GM19438 (cell line): Measurements from ENCODE around the gene MICAL2.
A peak's percentile ranks its signal among the peaks of the same experiment; 100 is the strongest.

Experiments used
- ATAC-seq: cut with Tn5 transposase; IDR thresholded peaks from one replicate; pipeline ENCODE4 v1.9.1; 2021; ENCODE audit warnings: low read depth; ENCODE audit not compliant: unreplicated experiment

Gene MICAL2

DNA sequence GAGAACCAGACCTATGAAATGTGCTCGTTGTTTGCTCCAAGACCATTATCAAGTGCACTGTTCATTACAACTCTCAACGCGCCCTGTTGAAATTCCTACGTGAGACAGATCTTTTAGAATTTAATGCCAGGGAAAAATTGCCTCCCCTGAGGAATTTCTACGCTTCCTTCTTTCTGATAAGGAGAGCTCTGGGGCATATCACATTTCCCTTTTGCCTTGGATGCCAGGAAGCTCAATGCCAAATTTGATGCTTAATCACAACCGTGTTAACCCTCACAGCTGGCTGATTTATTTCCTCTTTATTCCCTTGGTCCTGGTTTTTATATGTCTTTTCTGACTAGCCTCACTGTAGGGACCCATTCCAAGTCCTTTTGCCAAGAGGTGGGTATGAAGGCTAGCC, 109.4 kb downstream of the MICAL2 start:
- no peak for ATAC-seq

DNA sequence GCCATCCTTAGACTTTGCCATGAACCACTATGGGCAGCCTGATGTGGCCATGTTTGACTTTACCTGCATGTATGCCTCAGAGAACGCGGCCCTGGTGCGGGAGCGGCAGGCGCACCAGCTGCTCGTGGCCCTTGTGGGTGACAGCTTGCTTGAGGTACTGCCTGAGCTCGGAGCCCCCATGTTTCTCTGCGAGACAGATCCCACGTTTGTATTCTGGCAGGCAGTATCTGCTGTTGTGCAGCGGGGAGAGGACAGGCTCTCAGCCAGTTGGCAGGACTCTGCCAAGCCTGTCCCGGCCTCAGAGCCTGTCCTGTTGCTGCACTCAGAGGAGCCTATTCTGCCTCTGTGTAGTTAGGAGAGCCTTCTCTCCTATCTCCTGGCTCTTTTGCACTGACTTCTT, 109.9 kb downstream of the MICAL2 start:
- no peak for ATAC-seq

DNA sequence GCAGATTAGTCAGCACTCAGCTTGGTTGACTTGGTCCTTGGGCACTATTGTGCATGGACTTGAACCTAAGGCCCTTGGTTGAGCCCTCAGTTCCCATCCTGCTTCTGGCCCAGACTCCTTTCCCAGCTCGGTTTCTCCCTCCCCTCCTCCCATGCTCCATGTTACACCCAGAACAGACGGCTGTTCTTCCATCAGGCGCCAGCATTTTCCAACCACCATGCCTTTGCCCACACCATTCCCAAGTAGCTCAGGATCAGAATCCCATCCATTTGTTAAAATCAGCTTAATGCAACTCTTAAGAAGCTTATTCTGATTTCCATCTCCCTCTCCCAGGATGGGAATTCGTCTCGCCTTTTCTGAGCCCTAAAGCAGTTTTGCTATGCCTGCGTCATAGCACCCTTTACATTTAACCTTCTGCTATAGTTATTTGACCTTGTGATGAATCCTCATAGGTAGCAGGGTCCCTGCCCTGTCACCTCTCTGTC, 110.7 kb downstream of the MICAL2 start:
- ATAC-seq = no peak

DNA sequence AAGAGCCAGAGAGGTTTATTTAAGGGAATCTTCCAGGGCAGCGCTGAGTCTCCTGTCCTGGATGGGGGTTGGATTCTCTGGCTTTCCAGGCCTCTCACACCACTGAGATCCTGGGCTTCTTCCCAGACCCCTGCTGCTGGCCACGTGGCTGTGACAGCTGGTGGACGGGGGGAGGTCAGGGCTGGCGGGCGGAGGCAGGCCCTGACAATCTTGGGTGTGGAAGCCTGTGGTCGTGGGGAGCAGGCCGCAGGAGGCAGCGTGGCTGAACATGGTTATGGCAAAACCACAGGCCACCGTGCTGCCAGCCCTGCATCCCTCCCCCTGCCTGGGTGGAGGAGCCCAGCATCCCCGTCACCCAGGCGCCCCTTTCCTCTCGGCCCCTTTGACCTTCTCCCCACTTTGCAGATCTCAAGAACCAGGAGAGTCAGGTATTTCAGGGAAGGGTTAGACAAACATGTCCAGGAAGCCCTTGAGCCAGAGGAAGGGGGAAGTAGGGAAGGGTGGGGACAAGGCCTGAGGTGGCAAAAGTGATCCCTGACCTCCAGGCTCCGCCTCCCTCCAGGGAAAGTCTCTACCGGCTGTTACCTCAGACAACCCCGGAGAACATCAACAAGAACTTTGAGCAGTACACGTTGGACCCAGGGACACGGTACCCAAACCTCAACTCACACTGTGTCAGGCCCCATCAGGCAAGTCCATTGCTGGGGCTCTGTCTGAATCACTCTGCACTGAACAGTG, 111.8 kb downstream of the MICAL2 start:
- ATAC-seq = no peak

DNA sequence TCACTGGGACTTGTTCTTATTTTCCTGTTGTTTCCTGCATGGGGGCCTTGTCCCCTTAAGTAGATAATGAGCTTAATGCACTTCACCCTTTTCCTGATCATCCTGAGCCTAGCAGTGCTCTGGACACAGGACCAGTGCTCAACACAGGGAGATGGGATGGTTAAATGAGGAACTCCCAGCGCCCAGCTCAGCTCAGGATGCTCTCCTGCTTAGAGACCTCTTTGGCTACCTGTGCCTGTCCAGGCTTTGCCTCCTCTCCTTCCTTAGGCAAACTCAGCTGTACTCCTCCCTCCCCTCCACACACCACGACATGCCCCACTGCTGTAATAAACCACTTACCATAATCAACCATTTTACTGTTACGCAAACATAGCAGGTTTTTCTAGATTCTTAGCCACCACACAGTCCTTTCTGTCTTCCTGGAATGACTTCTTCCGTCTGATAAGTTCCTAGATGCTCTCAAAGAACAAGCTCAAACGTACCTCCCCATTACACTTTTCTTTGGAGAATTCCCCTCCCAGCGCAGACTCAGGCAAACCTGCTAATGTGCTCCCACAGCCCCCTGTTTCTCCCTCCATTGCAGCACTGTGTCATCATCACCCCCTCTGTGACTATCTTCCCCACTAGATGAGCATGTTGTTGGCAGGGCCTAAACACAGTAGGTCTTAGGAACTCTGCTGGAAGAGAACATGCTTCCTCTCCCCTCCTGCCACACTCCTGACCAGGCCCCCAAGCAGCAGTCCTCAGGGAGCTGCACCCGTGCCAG, 113.6 kb downstream of the MICAL2 start:
- ATAC-seq = peak; percentile 27

DNA sequence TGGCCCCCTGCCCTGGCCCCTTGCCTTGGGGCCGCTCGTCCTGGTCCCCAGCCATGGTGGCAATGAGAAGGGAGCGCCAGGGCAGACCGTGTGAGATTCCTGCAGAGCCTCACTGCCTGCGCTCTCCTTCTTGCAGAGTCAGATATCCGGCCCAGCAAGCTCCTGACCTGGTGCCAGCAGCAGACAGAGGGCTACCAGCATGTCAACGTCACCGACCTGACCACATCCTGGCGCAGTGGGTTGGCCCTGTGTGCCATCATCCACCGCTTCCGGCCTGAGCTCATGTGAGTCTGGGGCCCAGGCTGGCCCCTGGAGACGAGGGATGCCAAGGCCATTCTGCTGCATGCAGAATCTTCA, 114.1 kb downstream of the MICAL2 start:
- peak; percentile 93 for ATAC-seq

DNA sequence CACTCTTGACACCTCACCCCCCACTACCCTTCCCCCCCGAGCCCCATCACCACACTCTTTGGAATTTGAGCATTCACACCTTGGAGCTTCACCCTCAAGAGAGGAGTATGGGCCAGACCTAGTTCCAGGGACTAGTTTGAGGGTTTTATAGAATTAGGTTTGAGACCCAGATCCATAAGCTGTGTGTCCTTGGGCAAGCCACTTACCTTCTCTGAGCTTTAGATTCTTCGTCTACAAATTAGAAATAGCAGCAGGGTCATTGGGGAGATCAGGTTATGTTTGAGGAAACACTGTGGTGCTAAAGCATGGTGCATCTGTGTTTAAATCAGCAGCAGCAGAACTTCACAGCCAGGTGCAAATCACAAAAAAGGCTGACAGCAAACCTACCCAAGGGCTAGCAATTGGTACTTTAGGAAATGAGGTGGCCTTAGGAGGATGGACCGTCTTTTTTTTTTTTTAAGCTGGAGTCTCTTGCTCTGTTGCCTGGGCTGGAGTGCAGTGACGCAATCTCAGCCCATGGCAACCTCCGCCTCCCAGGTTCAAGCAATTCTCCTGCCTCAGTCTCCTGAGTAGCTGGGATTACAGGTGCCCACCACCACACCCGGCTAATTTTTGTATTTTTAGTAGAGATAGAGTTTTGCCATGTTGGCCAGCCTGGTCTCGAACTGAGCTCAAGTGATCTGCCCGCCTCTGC, 114.8 kb downstream of the MICAL2 start:
- ATAC-seq = no peak

DNA sequence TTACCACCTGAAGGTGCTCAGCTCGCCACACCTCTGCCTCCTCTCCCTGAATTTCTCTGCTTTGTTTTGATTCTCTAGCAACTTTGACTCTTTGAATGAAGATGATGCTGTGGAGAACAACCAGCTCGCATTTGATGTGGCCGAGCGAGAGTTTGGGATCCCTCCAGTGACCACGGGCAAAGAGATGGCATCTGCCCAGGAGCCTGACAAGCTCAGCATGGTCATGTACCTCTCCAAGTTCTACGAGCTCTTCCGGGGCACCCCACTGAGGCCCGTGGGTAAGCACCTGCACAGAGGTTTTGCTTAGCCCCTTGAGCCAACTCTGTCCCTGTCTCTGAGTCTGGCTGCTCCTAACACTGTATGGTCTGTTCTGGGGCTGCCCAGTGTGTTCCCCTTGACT, 115.7 kb downstream of the MICAL2 start:
- ATAC-seq = no peak

DNA sequence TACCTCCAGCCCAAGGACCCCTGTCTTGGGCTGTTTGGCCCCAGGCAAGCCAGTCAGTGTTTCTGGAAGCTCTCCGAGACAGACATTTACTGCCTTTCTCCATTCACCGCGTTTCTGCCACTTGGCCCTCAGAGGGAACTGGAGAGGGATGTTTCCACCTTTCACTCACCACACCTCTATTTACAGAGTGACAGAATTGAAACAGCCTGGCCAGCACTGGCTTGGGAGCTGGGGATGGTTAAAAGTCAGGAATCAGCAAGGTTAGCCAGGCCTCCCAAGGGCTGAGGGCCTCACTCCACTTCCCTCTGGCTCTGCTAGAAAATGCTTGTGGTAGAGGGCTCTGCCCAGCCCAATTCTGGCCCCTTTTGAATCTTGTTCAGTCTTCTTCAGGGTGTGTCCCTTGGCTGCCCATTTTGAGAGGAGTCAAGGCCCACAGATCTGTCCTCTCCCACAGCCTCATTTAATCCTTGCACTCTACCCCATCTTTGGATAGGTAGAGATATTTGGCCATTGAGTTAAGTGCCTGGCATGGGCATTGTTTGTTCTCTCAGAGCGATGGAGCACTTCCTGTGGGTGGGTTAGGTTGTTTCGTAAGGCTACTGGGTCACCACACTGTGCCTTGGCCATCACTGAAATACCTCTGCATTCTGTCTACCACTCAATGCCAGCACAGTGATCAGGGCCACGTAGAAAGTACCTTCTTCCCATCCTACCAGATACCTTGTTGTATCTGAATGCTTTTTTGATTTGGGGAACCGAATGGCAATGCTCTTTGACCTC, 119.2 kb downstream of the MICAL2 start:
- no peak for ATAC-seq

DNA sequence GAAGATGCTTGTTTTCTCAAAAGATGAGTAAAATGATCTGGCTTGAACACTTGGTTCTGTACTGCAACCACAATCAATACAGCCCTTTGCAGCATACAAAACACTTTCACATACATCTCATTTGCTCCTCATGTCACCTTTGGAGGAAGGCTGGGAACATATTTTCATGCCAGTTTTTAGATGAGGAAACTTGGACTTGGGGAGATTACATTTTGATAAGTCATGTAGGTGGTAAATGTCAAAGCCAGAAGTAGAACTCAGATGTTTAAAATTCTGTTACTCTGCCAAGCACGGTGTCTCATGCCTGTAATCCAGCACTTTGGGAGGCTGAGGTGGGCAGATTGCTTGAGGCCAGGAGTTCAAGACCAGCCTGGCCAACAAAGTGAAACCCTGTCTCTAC, 121.8 kb downstream of the MICAL2 start:
- ATAC-seq = no peak

DNA sequence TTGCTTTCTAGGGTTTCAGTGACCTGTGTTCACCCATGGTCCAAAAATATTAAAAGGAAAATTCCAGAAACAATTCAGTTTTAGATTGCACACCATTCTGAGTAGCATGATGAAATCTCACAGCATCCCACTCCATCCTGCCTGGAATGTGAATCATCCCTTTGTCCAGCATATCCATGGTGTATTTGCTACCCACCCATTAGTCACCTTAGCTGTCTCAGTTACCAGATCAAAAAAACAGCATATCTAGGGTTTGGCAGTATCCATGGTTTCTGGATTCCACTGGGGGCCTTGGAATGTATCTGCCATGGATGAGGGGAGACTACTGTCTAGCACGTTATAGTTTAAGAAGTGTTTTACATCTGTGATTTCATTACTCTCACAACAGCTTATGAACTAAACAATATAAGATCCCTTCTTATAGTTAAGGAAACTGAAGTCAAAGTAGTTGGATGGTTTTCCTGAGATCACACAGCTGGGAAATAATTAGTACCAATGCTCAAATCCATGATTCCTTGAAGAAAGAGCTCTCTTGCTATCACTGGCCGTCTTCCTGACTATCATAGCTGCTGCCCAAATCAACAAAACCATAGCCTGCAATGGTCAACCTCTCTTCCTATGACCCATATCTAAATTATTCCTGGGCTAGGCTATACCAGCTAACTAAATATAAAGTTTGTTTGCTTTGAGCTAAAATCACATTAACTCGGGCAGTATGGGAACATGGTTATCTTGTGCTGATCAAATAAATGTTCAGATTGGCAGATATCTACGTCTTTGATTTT, 122.6 kb downstream of the MICAL2 start:
- ATAC-seq = no peak

DNA sequence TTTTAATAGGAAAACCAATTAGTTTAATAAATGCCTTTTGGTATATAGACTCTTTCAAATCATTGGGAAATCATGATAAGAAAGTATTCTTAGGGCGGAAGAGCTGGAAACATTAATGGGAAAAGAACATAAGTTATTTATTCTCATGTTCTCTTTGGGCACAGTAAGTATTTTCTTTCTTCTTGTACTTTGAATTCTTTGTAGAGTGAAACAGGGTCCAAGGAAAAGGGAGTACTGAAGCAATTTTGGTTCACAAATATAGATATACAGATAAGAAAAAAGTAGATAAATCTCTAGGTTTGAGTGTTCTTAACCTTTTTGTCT, 123.2 kb downstream of the MICAL2 start:
- no peak for ATAC-seq

DNA sequence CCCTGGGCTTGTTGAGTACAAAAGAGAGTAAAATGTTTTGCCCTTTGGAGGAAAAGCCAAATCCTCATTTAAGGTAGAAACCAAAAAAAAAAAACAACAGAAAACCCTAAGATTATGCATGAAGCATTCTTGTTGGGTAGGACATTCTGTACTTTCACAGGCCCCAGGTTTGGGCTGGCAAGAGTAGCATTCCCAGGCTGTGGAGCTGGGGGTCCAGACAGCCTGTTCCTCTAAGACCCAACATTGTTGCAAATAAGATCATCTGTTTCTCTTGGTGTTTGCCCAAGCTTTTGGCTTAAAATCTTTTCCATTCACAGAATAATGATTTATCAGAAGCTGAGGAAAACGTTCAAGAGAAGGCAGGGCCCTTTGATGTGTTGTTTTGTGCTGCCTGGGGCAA, 123.8 kb downstream of the MICAL2 start:
- no peak for ATAC-seq

DNA sequence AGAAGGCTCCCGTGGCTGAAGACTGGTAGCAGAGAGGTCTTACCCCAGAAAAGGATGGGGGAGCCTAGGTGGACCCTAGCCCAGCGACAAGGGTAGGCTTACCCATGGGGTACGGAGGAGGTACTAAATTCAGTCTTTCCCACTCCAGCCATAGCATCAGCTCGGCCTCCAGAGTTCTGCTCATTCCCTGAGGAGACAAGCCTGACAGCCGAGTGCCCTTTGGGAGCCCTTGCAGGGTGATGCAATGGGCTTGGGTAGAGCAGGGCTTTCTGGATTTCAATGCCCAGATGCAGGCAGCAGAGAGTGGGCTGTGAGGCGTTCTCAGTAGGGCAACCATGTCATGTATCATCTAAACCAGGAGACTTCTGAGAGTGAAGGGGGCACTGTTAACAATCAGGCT, 124.7 kb downstream of the MICAL2 start:
- no peak for ATAC-seq

DNA sequence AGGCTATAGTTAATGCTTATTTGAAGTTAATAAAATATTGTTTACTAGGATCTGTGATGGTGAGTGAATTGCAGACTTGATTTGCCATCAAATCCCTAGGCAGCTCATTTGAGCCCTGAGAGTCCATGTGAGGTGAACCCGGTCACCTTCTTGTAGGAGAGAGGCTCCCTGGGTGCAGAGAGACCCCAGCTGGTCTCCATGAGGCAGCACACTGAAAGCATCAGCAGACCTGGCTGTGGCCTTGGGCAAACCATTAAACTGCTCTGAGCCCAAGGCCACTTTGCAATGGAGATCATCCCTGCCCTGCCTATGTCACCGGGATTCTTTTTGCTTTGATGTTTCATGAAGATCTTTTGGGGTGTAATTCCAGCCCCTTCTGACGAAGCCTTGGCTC, 125.2 kb downstream of the MICAL2 start:
- ATAC-seq = no peak

DNA sequence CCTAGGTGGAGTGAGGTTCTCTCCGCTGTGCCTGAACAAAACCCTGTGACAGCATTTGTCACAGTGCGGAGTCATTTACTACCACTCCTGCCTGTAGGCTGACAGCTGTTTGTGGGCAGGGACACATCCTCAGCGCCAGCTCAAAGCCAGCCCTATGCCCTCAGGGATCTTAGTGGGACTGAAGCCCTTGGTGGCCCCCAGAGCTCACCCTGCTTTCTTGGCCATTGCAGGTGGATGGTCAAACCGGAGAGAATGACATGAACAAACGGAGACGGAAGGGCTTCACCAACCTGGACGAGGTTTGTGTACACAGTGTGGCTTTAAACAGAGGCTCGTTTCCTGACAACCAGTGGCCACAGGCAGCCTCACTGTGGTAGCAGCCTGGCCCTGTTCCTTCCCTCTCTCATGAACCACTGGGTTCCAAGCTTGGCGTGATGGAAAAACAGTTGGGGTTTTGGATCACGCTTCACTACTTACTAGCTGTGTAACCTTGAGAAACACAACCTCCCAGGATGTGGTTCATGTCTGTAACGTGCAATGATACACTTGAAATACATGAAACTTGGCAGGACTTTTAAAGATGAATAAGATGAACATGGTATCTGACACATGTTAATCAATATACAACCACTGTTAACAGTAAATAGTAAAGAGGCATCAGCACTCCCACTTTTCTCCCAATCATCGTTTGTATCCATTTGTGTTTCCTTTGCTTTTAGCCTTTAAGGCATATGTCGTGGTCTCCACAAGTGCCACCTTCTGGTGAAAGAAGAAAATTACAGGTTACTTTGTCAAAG, 125.8 kb downstream of the MICAL2 start:
- ATAC-seq = peak; percentile 75

DNA sequence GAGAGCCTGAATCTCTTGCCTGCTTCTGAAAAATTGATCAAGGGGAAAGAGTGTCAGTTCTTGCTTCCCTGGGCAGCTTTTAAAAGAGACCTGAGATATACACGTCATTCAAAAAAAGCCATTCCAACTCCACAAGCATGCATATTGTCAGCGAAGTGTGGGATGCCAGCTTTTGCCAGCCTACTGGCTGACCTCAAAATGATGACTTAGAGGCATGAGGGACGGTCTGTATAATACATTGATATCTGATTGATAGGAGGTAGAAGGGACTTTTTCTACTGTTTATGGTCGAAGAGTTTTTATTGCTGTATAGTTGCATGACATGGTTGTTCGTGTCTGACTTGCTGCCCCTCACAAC, 126.3 kb downstream of the MICAL2 start:
- no peak for ATAC-seq

DNA sequence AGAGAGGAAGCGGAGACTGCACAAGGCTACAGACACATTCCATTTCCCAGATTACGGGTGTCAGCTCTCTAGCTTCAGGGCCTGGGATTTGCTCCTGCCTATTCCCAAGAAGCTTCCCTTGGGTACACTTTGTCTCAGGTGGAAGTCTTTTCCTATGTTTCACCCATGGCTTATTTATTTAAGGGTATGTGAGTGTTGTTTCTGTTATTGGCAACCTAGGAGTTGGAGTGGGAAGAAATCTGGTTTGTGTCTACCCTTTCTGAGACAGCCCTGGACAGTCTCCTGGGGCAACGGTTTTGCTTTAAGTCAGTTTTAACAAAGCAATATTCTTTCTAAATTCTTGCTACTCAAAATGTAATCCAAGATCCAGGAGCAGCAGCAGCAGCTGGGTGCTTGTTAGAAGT, 127.0 kb downstream of the MICAL2 start:
- no peak for ATAC-seq

DNA sequence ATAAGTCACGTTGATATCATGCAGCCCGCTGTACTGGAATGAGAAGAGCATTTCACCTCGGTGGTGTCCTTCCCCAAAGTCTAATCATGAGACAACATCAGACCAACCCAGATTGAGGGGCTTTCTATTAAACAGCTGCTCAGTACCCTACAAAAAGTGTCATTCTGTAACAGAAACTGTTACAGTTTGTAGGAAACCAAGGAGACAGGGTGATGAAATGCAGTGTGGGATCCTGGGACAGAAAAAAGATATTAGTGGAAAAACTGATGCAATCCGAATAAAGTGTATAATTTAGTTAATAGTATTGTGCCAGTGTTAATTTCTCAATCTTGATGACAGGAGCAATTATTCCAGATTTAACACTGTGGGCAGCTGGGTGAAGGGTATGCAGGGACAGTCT, 128.0 kb downstream of the MICAL2 start:
- ATAC-seq = no peak

DNA sequence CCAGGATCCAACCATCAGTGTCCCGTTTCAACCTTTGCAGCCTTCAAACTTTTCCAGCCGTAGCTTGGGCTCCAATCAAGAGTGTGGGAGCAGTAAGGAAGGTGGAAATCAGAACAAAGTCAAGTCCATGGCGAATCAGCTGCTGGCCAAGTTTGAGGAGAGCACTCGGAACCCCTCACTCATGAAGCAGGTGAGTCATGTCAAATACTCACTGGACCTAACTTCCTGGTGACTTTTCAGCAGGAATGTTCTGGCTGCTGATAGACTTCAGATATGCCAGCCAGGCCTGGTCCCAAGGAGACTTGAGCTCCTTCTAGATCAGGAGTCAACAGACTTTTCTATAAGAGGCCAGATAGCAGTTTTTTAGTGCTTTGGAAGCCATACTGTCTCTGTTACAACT, 129.0 kb downstream of the MICAL2 start:
- no peak for ATAC-seq
